NT2/D1 (cell line): ENCODE data around the gene PRXL2B.

ENCODE experiments used
- YY1 ChIP-seq: IDR thresholded peaks from 2 replicates; pipeline ENCODE4 v1.6.1; 2011; ENCODE audit not compliant: insufficient read length, insufficient read depth
- ZNF274 ChIP-seq: IDR thresholded peaks from 2 replicates; pipeline ENCODE4 v1.6.1; 2011; ENCODE audit warnings: mild to moderate bottlenecking, low read depth, low read length

DNA sequence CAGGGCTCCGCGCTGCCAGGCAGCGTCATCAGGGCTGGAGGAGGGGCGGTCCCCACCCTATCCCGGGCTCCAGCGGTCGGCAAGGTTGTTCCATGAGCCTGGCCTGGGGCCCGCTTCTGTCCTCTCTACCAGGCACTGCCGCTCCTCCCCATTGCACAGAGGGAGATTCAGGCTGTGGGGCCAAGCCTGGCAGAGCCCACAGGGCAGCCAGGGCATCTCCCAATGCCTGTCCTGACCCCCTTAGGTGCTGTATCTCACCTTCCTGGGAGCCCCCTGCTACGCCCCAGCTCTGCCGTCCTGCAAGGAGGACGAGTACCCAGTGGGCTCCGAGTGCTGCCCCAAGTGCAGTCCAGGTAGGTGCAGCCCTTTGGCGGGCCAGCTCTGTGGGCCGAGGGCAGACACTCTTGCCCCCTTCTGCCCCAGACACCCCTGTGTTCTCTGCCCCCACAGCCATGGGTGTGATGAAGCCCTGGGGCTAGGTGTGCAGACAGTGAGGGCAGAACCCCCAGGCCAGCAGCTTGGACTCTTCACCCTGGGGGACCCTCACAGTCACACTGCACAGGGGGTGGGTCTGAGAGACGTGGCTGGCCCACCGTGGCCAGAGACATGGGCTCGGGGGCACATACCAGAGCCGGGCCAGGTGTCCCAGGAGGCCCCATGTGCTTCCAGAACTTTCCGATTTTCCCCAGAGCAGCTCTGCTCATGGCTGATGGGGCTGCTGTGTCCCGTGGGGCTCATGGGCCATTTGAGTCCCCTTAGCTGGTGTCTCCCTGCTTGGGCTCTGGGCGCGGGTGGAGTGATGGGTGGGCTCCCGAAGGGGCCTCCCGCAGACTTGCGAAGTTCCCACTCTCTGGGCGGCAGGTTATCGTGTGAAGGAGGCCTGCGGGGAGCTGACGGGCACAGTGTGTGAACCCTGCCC is 28.8 kb upstream of the PRXL2B start:
- no peak for TF ChIP-seq YY1
- no peak for TF ChIP-seq ZNF274
